Neural cell (in vitro differentiated cells): ENCODE results near the gene KDM4C. TPM values are rescaled to one million over a fixed set of nuclear protein-coding genes. Genes with fewer than 3 reads are reported as not detected.

Experiments
- H2AFZ ChIP-seq: fragments of 200-600, 300-800 bp; sonication (generic), shearing (Covaris generic); 2 replicates; pipeline ENCODE4 v1.6.0; 2014; ENCODE audit warnings: low read depth, mild to moderate bottlenecking, antibody characterized with exemption, low read length, moderate library complexity
- H3F3A ChIP-seq: fragments of 200-600 bp; shearing (Covaris generic); 2 replicates; pipeline ENCODE4 v1.6.1; 2016; ENCODE audit warnings: mild to moderate bottlenecking, moderate library complexity, mixed read lengths, antibody characterized with exemption, low read length; ENCODE audit not compliant: insufficient read depth, poor library complexity, severe bottlenecking
- H3K27ac ChIP-seq: fragments of 200-600, 300-800 bp; sonication (generic), shearing (Covaris generic); 2 replicates; pipeline ENCODE4 v1.5.1; 2014; ENCODE audit warnings: mild to moderate bottlenecking, low read length, moderate library complexity
- H3K27me3 ChIP-seq: fragments of 300-800, 200-600 bp; sonication (generic), shearing (Covaris generic); 2 replicates; pipeline ENCODE4 v1.6.0; 2014; ENCODE audit warnings: mild to moderate bottlenecking, low read depth, low read length, moderate library complexity; ENCODE audit not compliant: insufficient read depth
- H3K36me3 ChIP-seq: fragments of 300-800, 200-600 bp; sonication (generic), shearing (Covaris generic); 2 replicates; pipeline ENCODE4 v1.5.1; 2014; ENCODE audit warnings: mild to moderate bottlenecking, antibody characterized with exemption, low read length, moderate library complexity; ENCODE audit not compliant: insufficient read depth
- H3K4me2 ChIP-seq: fragments of 300-800, 200-600 bp; sonication (generic), shearing (Covaris generic); 2 replicates; pipeline ENCODE4 v1.6.0; 2014; ENCODE audit warnings: mild to moderate bottlenecking, low read length
- H3K4me3 ChIP-seq: fragments of 300-800, 200-600 bp; sonication (generic), shearing (Covaris generic); 2 replicates; pipeline ENCODE4 v1.5.1; 2014; ENCODE audit warnings: mild to moderate bottlenecking, low read length, moderate library complexity
- H3K79me2 ChIP-seq: fragments of 200-600 bp; shearing (Covaris generic); replicated peaks from 2 replicates; pipeline ENCODE4 v1.6.0; 2014; ENCODE audit warnings: mild to moderate bottlenecking, low read length, moderate library complexity; ENCODE audit not compliant: insufficient read depth
- H3K9ac ChIP-seq: fragments of 300-800, 200-600 bp; sonication (generic), shearing (Covaris generic); 2 replicates; pipeline ENCODE4 v1.6.1; 2016; ENCODE audit warnings: mild to moderate bottlenecking, low read length, mixed read lengths
- H3K9me2 ChIP-seq: fragments of 200-600 bp; shearing (Covaris generic); 2 replicates; pipeline ENCODE4 v1.6.1; 2016; ENCODE audit warnings: mild to moderate bottlenecking, low read length, mixed read lengths; ENCODE audit not compliant: insufficient read depth
- H3K9me3 ChIP-seq: fragments of 200-600, 300-800 bp; sonication (generic), shearing (Covaris generic); 2 replicates; pipeline ENCODE4 v1.6.1; 2016; ENCODE audit warnings: mild to moderate bottlenecking, mixed run types, low read length, moderate library complexity, mixed read lengths
- H4K20me1 ChIP-seq: fragments of 200-600 bp; shearing (Covaris generic); 2 replicates; pipeline ENCODE4 v1.6.1; 2016; ENCODE audit warnings: mild to moderate bottlenecking, mixed run types; ENCODE audit not compliant: insufficient read depth
- EP300 ChIP-seq: fragments of 450-650 bp; conservative IDR thresholded peaks from 2 replicates; pipeline ENCODE4 v1.6.1; 2014; ENCODE audit warnings: antibody characterized with exemption, mild to moderate bottlenecking, moderate library complexity; ENCODE audit not compliant: poor library complexity, severe bottlenecking
- EZH2 ChIP-seq: fragments of 200-600, 300-800 bp; shearing (Covaris generic), sonication (generic); IDR thresholded peaks from 2 replicates; pipeline ENCODE4 v1.6.1; 2014; ENCODE audit warnings: antibody characterized with exemption, low read length, borderline replicate concordance, mild to moderate bottlenecking; ENCODE audit not compliant: insufficient read depth, poor library complexity, severe bottlenecking
- MXI1 ChIP-seq: fragments of 450-650 bp; conservative IDR thresholded peaks from 2 replicates; pipeline ENCODE4 v1.6.1; 2014; ENCODE audit warnings: antibody characterized with exemption, mild to moderate bottlenecking; ENCODE audit not compliant: poor library complexity, severe bottlenecking
- POLR2AphosphoS5 ChIP-seq: IDR thresholded peaks from 2 replicates; pipeline ENCODE4 v1.6.1; 2012
- RAD21 ChIP-seq: fragments of 450-650 bp; conservative IDR thresholded peaks from 2 replicates; pipeline ENCODE4 v1.6.1; 2014; ENCODE audit warnings: antibody characterized with exemption, mild to moderate bottlenecking, moderate library complexity
- SMC3 ChIP-seq: fragments of 450-650 bp; conservative IDR thresholded peaks from 2 replicates; pipeline ENCODE4 v1.6.1; 2014; ENCODE audit warnings: antibody characterized with exemption, mild to moderate bottlenecking, moderate library complexity; ENCODE audit not compliant: poor library complexity
- TAF1 ChIP-seq: IDR thresholded peaks from 2 replicates; pipeline ENCODE4 v1.6.1; 2012; ENCODE audit warnings: low read depth
- polyA plus RNA-seq: library from polyadenylated mRNA; depleted of rRNA; stranded (reverse); fragments of >200 nt; gene quantifications from 2 replicates; pipeline ENCODE4 v1.2.3, GENCODE V29; 2014
- TF ChIP-seq, protein P1 (sequence below): fragments of 450-650 bp; IDR thresholded peaks from 2 replicates; pipeline ENCODE4 v1.5.1; 2014; ENCODE audit warnings: antibody characterized with exemption, mild to moderate bottlenecking, moderate library complexity; ENCODE audit not compliant: poor library complexity, severe bottlenecking
- TF ChIP-seq, protein P2 (sequence below): IDR thresholded peaks from 2 replicates; pipeline ENCODE4 v1.6.1; 2012; ENCODE audit warnings: borderline replicate concordance

Gene KDM4C
- polyA plus RNA-seq, 1 donor from 2014 or later: 21.1 TPM

DNA sequence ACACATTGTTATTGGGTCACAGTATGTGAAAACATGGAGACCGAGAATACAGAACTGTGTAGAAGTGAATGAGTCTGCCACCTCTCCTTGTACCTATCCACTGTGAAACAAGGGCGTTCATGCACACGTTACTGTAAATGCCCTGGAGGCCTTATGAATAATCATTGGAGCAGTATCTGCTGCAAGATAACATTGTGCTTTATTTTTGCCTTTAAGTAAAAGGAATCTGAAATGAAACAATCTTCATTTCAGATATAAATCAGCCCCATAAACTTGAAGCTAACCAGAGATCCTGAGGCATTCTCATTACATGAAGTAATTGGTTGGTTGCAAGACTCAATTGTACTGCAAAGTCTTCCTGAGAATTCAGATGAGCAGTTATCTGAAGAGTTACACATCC lies 419.6 kb downstream of the KDM4C start:
- no peak overlapping the region for H3K9ac ChIP-seq
- H4K20me1 ChIP-seq: no peaks in the 10 kb centered on the region
- H3K9me3 ChIP-seq: no peaks in the 10 kb centered on the region
- H3K27ac ChIP-seq: no peak overlapping the region
- H3K4me2 ChIP-seq: no peak overlapping the region
- TF ChIP-seq, protein P1, sequence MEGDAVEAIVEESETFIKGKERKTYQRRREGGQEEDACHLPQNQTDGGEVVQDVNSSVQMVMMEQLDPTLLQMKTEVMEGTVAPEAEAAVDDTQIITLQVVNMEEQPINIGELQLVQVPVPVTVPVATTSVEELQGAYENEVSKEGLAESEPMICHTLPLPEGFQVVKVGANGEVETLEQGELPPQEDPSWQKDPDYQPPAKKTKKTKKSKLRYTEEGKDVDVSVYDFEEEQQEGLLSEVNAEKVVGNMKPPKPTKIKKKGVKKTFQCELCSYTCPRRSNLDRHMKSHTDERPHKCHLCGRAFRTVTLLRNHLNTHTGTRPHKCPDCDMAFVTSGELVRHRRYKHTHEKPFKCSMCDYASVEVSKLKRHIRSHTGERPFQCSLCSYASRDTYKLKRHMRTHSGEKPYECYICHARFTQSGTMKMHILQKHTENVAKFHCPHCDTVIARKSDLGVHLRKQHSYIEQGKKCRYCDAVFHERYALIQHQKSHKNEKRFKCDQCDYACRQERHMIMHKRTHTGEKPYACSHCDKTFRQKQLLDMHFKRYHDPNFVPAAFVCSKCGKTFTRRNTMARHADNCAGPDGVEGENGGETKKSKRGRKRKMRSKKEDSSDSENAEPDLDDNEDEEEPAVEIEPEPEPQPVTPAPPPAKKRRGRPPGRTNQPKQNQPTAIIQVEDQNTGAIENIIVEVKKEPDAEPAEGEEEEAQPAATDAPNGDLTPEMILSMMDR: no peak
- no peak for TF ChIP-seq MXI1
- TF ChIP-seq, protein P2, sequence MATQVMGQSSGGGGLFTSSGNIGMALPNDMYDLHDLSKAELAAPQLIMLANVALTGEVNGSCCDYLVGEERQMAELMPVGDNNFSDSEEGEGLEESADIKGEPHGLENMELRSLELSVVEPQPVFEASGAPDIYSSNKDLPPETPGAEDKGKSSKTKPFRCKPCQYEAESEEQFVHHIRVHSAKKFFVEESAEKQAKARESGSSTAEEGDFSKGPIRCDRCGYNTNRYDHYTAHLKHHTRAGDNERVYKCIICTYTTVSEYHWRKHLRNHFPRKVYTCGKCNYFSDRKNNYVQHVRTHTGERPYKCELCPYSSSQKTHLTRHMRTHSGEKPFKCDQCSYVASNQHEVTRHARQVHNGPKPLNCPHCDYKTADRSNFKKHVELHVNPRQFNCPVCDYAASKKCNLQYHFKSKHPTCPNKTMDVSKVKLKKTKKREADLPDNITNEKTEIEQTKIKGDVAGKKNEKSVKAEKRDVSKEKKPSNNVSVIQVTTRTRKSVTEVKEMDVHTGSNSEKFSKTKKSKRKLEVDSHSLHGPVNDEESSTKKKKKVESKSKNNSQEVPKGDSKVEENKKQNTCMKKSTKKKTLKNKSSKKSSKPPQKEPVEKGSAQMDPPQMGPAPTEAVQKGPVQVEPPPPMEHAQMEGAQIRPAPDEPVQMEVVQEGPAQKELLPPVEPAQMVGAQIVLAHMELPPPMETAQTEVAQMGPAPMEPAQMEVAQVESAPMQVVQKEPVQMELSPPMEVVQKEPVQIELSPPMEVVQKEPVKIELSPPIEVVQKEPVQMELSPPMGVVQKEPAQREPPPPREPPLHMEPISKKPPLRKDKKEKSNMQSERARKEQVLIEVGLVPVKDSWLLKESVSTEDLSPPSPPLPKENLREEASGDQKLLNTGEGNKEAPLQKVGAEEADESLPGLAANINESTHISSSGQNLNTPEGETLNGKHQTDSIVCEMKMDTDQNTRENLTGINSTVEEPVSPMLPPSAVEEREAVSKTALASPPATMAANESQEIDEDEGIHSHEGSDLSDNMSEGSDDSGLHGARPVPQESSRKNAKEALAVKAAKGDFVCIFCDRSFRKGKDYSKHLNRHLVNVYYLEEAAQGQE: no peak
- TF ChIP-seq EZH2: no peak
- TF ChIP-seq TAF1: no peak
- TF ChIP-seq SMC3: no peak
- TF ChIP-seq RAD21: no peak
- no peak for TF ChIP-seq EP300
- TF ChIP-seq POLR2AphosphoS5: no peak
- H3K27me3 ChIP-seq: no peaks in the 10 kb centered on the region
- no peak overlapping the region for H3K4me3 ChIP-seq
- H2AFZ ChIP-seq: no peak overlapping the region
- H3K9me2 ChIP-seq: no peaks in the 10 kb centered on the region
- H3K36me3 ChIP-seq: no peaks in the 10 kb centered on the region
- H3K79me2 ChIP-seq: no peaks in the 10 kb centered on the region
- H3F3A ChIP-seq: no peaks in the 10 kb centered on the region

DNA sequence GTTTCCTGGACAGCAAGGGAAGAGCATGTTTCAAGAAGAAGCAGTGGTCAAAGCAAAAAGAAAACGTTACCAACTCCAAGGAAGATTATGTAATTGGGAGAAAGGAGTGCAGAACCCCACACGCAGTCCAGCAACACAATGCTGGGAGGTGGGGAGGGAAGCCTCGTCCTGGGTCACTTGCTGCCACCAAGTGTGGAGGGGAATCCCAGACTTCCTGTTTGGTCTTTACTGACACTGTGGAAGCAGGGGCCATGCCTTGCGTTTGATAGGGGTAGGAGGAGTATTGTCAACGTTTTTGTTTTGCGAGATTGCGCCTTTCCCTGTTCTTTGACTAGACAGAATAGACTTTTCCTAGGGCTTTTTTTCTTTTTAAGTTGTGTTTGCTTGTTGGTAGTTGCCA lies 421.0 kb downstream of the KDM4C start:
- Histone ChIP-seq H3K27me3 (no peaks in the 10 kb centered on the region), H3K4me3 (no peak overlapping the region), H3K36me3 (no peaks in the 10 kb centered on the region), H3K27ac (no peak overlapping the region), H3K9me3 (no peaks in the 10 kb centered on the region), H3K79me2 (no peaks in the 10 kb centered on the region), H3K4me2 (no peak overlapping the region), H3K9ac (no peak overlapping the region), H3K9me2 (no peaks in the 10 kb centered on the region), H2AFZ (no peak overlapping the region), H4K20me1 (no peaks in the 10 kb centered on the region), H3F3A (no peaks in the 10 kb centered on the region)
- no peak for TF ChIP-seq EZH2
- no peak for TF ChIP-seq TAF1
- TF ChIP-seq POLR2AphosphoS5: no peak

DNA sequence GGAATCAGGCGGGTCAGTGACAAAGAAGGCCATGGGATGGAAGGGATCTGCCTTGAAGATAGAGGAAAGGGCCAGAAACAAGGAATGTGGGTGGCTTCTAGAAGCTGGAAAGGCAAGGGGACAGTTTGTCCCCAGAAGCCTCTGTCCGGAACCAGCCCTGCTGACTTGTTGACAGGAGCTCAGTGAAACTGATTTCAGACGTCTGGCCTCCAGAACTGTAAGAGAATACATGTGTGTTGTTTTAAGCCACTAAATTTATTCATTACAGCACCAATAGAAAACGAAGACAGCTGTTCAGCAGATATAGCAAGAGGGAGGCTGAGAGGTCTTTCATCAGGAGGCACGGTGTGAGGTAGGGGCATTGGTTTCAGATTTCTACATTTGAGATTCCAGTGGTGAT lies 422.5 kb downstream of the KDM4C start:
- Histone ChIP-seq H3K27ac (no peak overlapping the region), H2AFZ (no peak overlapping the region), H4K20me1 (no peaks in the 10 kb centered on the region), H3K27me3 (no peaks in the 10 kb centered on the region), H3K79me2 (no peaks in the 10 kb centered on the region), H3K4me3 (no peak overlapping the region), H3K9me2 (no peaks in the 10 kb centered on the region), H3K4me2 (no peak overlapping the region), H3K9ac (no peak overlapping the region), H3K9me3 (no peaks in the 10 kb centered on the region), H3K36me3 (no peaks in the 10 kb centered on the region), H3F3A (no peaks in the 10 kb centered on the region)
- TF ChIP-seq, protein P2: no peak
- TF ChIP-seq EZH2 (no peak), RAD21 (no peak), SMC3 (no peak), POLR2AphosphoS5 (no peak), MXI1 (no peak), TAF1 (no peak), EP300 (no peak)
- TF ChIP-seq, protein P1: no peak
